ENCODE data around the gene RPS6KA4.

The RPS6KA4 gene

GRCh38 chr11:64349404-64349803 is 9.6 kb upstream of the RPS6KA4 start:
- DNase-seq: no peak

GRCh38 chr11:64351136-64351631 is 7.8 kb upstream of the RPS6KA4 start:
- DNase-seq: no peak

GRCh38 chr11:64352099-64352994 is 6.6 kb upstream of the RPS6KA4 start:
- DNase-seq: no peak

- no peak for DNase-seq
Measured at GRCh38 chr11:64352995-64353714, 5.8 kb upstream of the RPS6KA4 start.

GRCh38 chr11:64353715-64354506 is 5.1 kb upstream of the RPS6KA4 start:
- DNase-seq: no peak

- peak; percentile 94 for DNase-seq
Measured at GRCh38 chr11:64355078-64355940, 3.7 kb upstream of the RPS6KA4 start.

GRCh38 chr11:64356498-64357411 is 2.2 kb upstream of the RPS6KA4 start:
- DNase-seq: peak; percentile 86

- no peak for DNase-seq
Measured at GRCh38 chr11:64357446-64357845, 1.5 kb upstream of the RPS6KA4 start.

- no peak for DNase-seq
Measured at GRCh38 chr11:64357904-64358535, 942 bp upstream of the RPS6KA4 start.

- no peak for DNase-seq
Measured at GRCh38 chr11:64358536-64358906, 441 bp upstream of the RPS6KA4 start.

- no peak for DNase-seq
Measured at GRCh38 chr11:64359712-64360445, 917 bp downstream of the RPS6KA4 start.

- DNase-seq: no peak
Measured at GRCh38 chr11:64360448-64360921, 1.5 kb downstream of the RPS6KA4 start.

GRCh38 chr11:64361659-64362058 is 2.7 kb downstream of the RPS6KA4 start:
- no peak for DNase-seq

GRCh38 chr11:64362339-64362738 is 3.4 kb downstream of the RPS6KA4 start:
- no peak for DNase-seq

- DNase-seq: no peak
Measured at GRCh38 chr11:64364435-64364834, 5.5 kb downstream of the RPS6KA4 start.

- DNase-seq: no peak
Measured at GRCh38 chr11:64364911-64365310, 5.9 kb downstream of the RPS6KA4 start.

- no peak for DNase-seq
Measured at GRCh38 chr11:64366751-64367150, 7.8 kb downstream of the RPS6KA4 start.

GRCh38 chr11:64367931-64368672 is 9.1 kb downstream of the RPS6KA4 start:
- DNase-seq: no peak

- no peak for DNase-seq
Measured at GRCh38 chr11:64368673-64369074, 9.7 kb downstream of the RPS6KA4 start.

Measured in OCI-M1 (cell line).